NCI-H1417 (cell line): ENCODE data around the gene SLC19A1.

ENCODE experiments used
- DNase-seq, 3 experiments: peaks; one replicate each; lab custom pipeline; 2025; lab: John Stamatoyannopoulos, UW

SLC19A1 gene

GRCh38 chr21:45454060-45454925 lies 87.9 kb downstream of the SLC19A1 start:
- no peak for DNase-seq

- DNase-seq, result no peak
Measured at GRCh38 chr21:45453308-45453950, 88.8 kb downstream of the SLC19A1 start.

GRCh38 chr21:45452696-45453307 lies 89.4 kb downstream of the SLC19A1 start:
- DNase-seq, result no peak

- DNase-seq, result no peak
Measured at GRCh38 chr21:45451771-45452182, 90.5 kb downstream of the SLC19A1 start.

- DNase-seq, result peak in 2 of 3 experiments; percentile 18 to 47
Measured at GRCh38 chr21:45451091-45451740, 91.0 kb downstream of the SLC19A1 start.

- no peak for DNase-seq
Measured at GRCh38 chr21:45450423-45451090, 91.7 kb downstream of the SLC19A1 start.

- no peak for DNase-seq
Measured at GRCh38 chr21:45449658-45450422, 92.4 kb downstream of the SLC19A1 start.

- peak in 2 of 3 experiments; percentile 33 to 72 for DNase-seq
Measured at GRCh38 chr21:45448810-45449657, 93.2 kb downstream of the SLC19A1 start.

- no peak for DNase-seq
Measured at GRCh38 chr21:45448283-45448809, 93.9 kb downstream of the SLC19A1 start.
